T-helper 2 cell treated with Interferon-gamma antibody and Interleukin-4, amounts not matched to agents 5 μg/mL and 100 μg/mL, for 36 hours (primary cell): ENCODE measurements around the gene EYS.

ENCODE experiments used
- DNase-seq: peaks from one replicate; pipeline ENCODE4 v3.0.0; 2021; ENCODE audit warnings: low spot score
- H3K27ac Mint-ChIP-seq: one replicate; pipeline ENCODE4 v1.8.0; 2021; ENCODE audit warnings: mild to moderate bottlenecking, mixed read lengths
- H3K27me3 Mint-ChIP-seq: one replicate; pipeline ENCODE4 v1.8.0; 2021; ENCODE audit warnings: low read depth, mixed read lengths
- H3K36me3 Mint-ChIP-seq: one replicate; pipeline ENCODE4 v1.8.0; 2021; ENCODE audit warnings: low read depth, mixed read lengths
- H3K4me1 Mint-ChIP-seq: one replicate; pipeline ENCODE4 v1.8.0; 2021; ENCODE audit warnings: low read depth, mixed read lengths
- H3K4me3 Mint-ChIP-seq: one replicate; pipeline ENCODE4 v1.8.0; 2022; ENCODE audit warnings: mild to moderate bottlenecking, moderate library complexity, mixed read lengths
- H3K9me3 Mint-ChIP-seq: one replicate; pipeline ENCODE4 v1.8.0; 2021; ENCODE audit warnings: mixed read lengths

Gene EYS

GRCh38 chr6:64895945-64896344 lies 811.1 kb downstream of the EYS start:
- Mint-ChIP-seq H3K36me3 (no peaks in the 10 kb centered on the region), H3K9me3 (peaks cover 26% of the 10 kb centered on the region), H3K27ac (no peak overlapping the region), H3K4me1 (no peaks in the 10 kb centered on the region), H3K4me3 (no peak overlapping the region), H3K27me3 (no peaks in the 10 kb centered on the region)
- DNase-seq, result no peak

DNA sequence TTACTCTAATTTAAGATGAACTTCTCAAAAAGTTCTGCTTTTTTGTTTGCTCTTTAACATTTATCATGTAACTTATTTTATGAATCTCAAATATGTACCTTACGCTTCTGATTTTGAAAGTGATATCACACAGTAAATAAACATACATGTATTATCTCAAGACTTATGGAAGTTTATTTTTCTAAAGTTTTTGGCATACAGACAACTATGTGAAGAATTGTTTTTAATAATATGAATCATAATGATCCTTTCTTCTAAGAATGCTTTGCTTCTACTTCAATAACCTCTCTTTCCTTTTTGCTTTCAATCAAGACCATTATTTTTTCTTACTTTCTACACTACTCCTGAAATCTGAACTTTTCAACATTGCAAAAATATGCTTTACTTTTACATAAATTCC lies 816.4 kb downstream of the EYS start:
- no peak for DNase-seq
- Mint-ChIP-seq H3K9me3 (peaks cover 15% of the 10 kb centered on the region), H3K4me1 (no peaks in the 10 kb centered on the region), H3K27ac (no peak overlapping the region), H3K4me3 (no peak overlapping the region), H3K36me3 (no peaks in the 10 kb centered on the region), H3K27me3 (no peaks in the 10 kb centered on the region)

- H3K4me1 Mint-ChIP-seq, result no peaks in the 10 kb centered on the region
- peaks cover 15% of the 10 kb centered on the region for H3K9me3 Mint-ChIP-seq
- no peak overlapping the region for H3K27ac Mint-ChIP-seq
- H3K4me3 Mint-ChIP-seq, result no peak overlapping the region
- no peaks in the 10 kb centered on the region for H3K36me3 Mint-ChIP-seq
- H3K27me3 Mint-ChIP-seq, result no peaks in the 10 kb centered on the region
- no peak for DNase-seq
Measured at GRCh38 chr6:64889144-64889543, 817.9 kb downstream of the EYS start.

GRCh38 chr6:64874776-64875175 lies 832.2 kb downstream of the EYS start:
- H3K27ac Mint-ChIP-seq, result no peak overlapping the region
- no peak overlapping the region for H3K4me3 Mint-ChIP-seq
- no peaks in the 10 kb centered on the region for H3K27me3 Mint-ChIP-seq
- H3K4me1 Mint-ChIP-seq, result no peaks in the 10 kb centered on the region
- DNase-seq, result no peak
- peaks cover 40% of the 10 kb centered on the region for H3K9me3 Mint-ChIP-seq
- no peaks in the 10 kb centered on the region for H3K36me3 Mint-ChIP-seq

- Mint-ChIP-seq H3K9me3 (peaks cover 26% of the 10 kb centered on the region), H3K27me3 (no peaks in the 10 kb centered on the region), H3K27ac (no peak overlapping the region), H3K4me1 (no peaks in the 10 kb centered on the region), H3K4me3 (no peak overlapping the region), H3K36me3 (no peaks in the 10 kb centered on the region)
- DNase-seq, result no peak
Measured at GRCh38 chr6:64872633-64873032, 834.4 kb downstream of the EYS start.

- no peak overlapping the region for H3K4me3 Mint-ChIP-seq
- no peaks in the 10 kb centered on the region for H3K36me3 Mint-ChIP-seq
- no peak overlapping the region for H3K27ac Mint-ChIP-seq
- no peak for DNase-seq
- peaks cover 18% of the 10 kb centered on the region for H3K9me3 Mint-ChIP-seq
- H3K27me3 Mint-ChIP-seq, result no peaks in the 10 kb centered on the region
- no peaks in the 10 kb centered on the region for H3K4me1 Mint-ChIP-seq
Measured at GRCh38 chr6:64861039-64861651, 845.9 kb downstream of the EYS start.

DNA sequence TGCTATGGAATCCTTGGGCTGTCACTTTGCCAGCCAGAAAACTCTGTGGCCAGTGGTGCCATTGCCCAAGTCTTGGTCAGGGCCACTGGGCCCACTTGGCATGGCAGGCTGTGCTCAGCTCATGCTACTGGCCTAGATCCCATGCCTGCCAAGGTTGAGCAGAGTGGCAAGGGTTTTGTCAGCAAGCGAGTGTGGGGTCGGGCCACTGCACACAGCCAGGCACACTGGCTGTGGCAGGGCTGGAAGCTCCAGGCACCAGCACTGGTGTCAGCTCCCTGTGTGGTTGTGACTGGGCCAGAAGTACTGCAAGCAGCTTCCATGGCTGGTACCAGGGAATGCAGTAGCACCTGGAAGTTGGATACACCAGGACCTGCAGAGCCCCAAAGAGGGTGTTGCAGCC lies 846.8 kb downstream of the EYS start:
- Mint-ChIP-seq H3K9me3 (peaks cover 24% of the 10 kb centered on the region), H3K4me1 (no peaks in the 10 kb centered on the region), H3K27ac (no peak overlapping the region), H3K4me3 (no peak overlapping the region), H3K27me3 (no peaks in the 10 kb centered on the region), H3K36me3 (no peaks in the 10 kb centered on the region)
- DNase-seq, result no peak

GRCh38 chr6:64850121-64850520 lies 856.9 kb downstream of the EYS start:
- H3K4me3 Mint-ChIP-seq, result no peak overlapping the region

GRCh38 chr6:64848467-64848866 lies 858.6 kb downstream of the EYS start:
- Mint-ChIP-seq H3K4me1 (no peaks in the 10 kb centered on the region), H3K4me3 (no peak overlapping the region), H3K27ac (no peak overlapping the region), H3K9me3 (peaks cover 45% of the 10 kb centered on the region), H3K27me3 (no peaks in the 10 kb centered on the region), H3K36me3 (no peaks in the 10 kb centered on the region)
- DNase-seq, result no peak

More at GRCh38 chr6:64850121-64850520, 856.9 kb downstream of the EYS start:
- Mint-ChIP-seq H3K27ac (no peak overlapping the region), H3K4me1 (no peaks in the 10 kb centered on the region), H3K27me3 (no peaks in the 10 kb centered on the region), H3K9me3 (peaks cover 44% of the 10 kb centered on the region), H3K36me3 (no peaks in the 10 kb centered on the region)
- no peak for DNase-seq

DNA sequence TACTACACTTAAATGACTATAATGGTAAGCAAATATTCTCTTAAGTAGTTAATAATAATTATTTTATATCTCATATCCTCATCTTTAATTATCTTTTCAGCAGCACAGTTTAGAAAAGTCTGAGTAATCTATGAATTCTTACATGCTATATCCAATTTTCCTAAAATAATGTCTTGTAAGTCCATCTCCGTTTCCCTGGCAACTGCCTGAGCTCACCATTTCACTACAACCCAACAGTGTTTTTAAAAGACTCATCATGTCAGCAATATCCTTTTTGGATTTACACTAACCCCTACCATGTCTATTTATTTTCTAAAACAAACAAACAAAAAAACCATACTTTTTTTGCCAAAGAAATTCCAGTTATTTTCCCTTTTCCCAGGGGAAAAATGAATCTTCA lies 859.6 kb downstream of the EYS start:
- H3K4me1 Mint-ChIP-seq, result no peaks in the 10 kb centered on the region
- H3K4me3 Mint-ChIP-seq, result no peak overlapping the region
- no peaks in the 10 kb centered on the region for H3K27me3 Mint-ChIP-seq
- no peak overlapping the region for H3K27ac Mint-ChIP-seq
- H3K36me3 Mint-ChIP-seq, result no peaks in the 10 kb centered on the region
- DNase-seq, result no peak
- peaks cover 43% of the 10 kb centered on the region for H3K9me3 Mint-ChIP-seq

GRCh38 chr6:64838726-64839125 lies 868.3 kb downstream of the EYS start:
- DNase-seq, result no peak
- no peaks in the 10 kb centered on the region for H3K27me3 Mint-ChIP-seq

GRCh38 chr6:64831680-64832079 lies 875.3 kb downstream of the EYS start:
- Mint-ChIP-seq H3K27ac (no peak overlapping the region), H3K9me3 (peaks cover 20% of the 10 kb centered on the region), H3K4me3 (no peak overlapping the region), H3K4me1 (no peaks in the 10 kb centered on the region), H3K27me3 (no peaks in the 10 kb centered on the region), H3K36me3 (no peaks in the 10 kb centered on the region)
- no peak for DNase-seq

More at GRCh38 chr6:64838726-64839125, 868.3 kb downstream of the EYS start:
- no peaks in the 10 kb centered on the region for H3K4me1 Mint-ChIP-seq
- H3K36me3 Mint-ChIP-seq, result no peaks in the 10 kb centered on the region
- peaks cover 13% of the 10 kb centered on the region for H3K9me3 Mint-ChIP-seq
- no peak overlapping the region for H3K27ac Mint-ChIP-seq
- H3K4me3 Mint-ChIP-seq, result no peak overlapping the region

DNA sequence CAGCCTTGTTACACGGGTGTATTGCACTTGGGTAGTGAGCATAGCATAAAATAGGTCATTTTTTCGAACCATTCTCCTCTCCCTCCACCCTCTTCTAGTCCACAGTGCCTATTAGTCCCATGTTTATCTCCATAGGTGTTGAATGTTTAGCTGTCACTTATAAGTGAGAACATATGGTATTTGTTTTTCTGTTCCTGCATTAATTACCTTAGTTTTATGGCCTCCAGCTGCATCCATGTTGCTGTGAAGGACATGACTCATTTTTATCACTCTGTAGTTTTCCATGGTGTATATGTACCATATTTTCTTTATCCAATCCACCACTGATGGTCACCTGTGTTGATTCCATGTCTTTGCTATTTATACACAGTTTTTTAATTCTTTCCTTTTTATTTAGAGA lies 889.5 kb downstream of the EYS start:
- Mint-ChIP-seq H3K9me3 (peaks cover 15% of the 10 kb centered on the region), H3K36me3 (no peaks in the 10 kb centered on the region), H3K27me3 (no peaks in the 10 kb centered on the region), H3K4me1 (no peaks in the 10 kb centered on the region), H3K27ac (no peak overlapping the region), H3K4me3 (no peak overlapping the region)
- DNase-seq, result no peak

DNA sequence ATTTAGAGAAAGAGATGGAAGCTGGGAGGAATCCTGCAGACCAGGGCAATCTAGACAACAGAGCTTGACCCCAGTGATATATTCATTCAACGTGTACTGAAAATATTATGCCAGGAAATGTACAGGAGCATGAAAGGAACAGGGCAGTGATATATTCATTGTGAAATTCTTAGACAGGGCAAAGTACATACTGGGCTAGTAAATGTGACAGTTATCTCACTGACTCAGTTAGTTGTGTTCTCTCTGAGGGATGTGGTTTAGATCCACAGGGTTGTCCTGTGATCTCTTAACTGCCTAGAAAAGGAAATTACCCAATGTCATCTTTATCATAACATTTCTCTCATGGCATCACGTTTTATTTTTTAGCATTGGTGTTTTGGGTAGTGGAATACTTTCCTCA lies 891.3 kb downstream of the EYS start:
- Mint-ChIP-seq H3K4me1 (no peaks in the 10 kb centered on the region), H3K9me3 (peaks cover 9% of the 10 kb centered on the region), H3K27ac (no peak overlapping the region), H3K36me3 (no peaks in the 10 kb centered on the region), H3K27me3 (no peaks in the 10 kb centered on the region), H3K4me3 (no peak overlapping the region)
- DNase-seq, result no peak

- peaks cover 4% of the 10 kb centered on the region for H3K9me3 Mint-ChIP-seq
- DNase-seq, result no peak
- no peaks in the 10 kb centered on the region for H3K27me3 Mint-ChIP-seq
- H3K4me3 Mint-ChIP-seq, result no peak overlapping the region
- no peak overlapping the region for H3K27ac Mint-ChIP-seq
- H3K36me3 Mint-ChIP-seq, result no peaks in the 10 kb centered on the region
- H3K4me1 Mint-ChIP-seq, result no peaks in the 10 kb centered on the region
Measured at GRCh38 chr6:64812138-64812537, 894.9 kb downstream of the EYS start.
